Left forelimb (tissue), 1 donor: ENCODE measurements around the gene UPB1.
"Not testable (repeated sequence)": the region's sequence is repeated elsewhere in the genome, so short reads cannot be mapped to it uniquely, and the experiment has no call there.

Source experiments
- DNase-seq: peaks from one replicate; pipeline ENCODE4 v3.0.0-alpha.2; 2018; ENCODE audit warnings: low spot score

UPB1 gene

GRCh38 chr22:24504540-24504939, 9.4 kb downstream of the UPB1 start:
- no peak for DNase-seq

GRCh38 chr22:24504956-24505736, 10.0 kb downstream of the UPB1 start:
- DNase-seq, result no peak

- DNase-seq, result no peak
Observed at GRCh38 chr22:24506802-24507438, 11.8 kb downstream of the UPB1 start.

DNA sequence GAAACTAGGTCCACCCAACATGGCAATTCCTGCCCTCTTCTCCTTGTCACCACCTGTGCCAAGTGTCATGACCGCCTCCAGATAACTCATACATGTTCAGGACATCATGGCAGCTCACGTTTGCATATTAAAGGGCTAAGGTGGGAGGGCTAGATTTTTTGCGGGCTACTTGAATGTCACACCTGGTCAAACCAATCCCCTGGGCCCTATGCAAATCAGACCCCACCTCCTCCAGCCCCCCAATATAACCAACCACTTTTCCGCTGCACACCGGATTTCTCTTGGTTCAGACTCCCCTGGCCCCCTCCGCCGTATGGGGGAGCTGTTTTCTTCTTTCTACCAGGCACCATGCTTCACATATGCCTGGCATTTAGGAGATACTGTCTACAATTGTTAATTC, 12.6 kb downstream of the UPB1 start:
- no peak for DNase-seq

DNA sequence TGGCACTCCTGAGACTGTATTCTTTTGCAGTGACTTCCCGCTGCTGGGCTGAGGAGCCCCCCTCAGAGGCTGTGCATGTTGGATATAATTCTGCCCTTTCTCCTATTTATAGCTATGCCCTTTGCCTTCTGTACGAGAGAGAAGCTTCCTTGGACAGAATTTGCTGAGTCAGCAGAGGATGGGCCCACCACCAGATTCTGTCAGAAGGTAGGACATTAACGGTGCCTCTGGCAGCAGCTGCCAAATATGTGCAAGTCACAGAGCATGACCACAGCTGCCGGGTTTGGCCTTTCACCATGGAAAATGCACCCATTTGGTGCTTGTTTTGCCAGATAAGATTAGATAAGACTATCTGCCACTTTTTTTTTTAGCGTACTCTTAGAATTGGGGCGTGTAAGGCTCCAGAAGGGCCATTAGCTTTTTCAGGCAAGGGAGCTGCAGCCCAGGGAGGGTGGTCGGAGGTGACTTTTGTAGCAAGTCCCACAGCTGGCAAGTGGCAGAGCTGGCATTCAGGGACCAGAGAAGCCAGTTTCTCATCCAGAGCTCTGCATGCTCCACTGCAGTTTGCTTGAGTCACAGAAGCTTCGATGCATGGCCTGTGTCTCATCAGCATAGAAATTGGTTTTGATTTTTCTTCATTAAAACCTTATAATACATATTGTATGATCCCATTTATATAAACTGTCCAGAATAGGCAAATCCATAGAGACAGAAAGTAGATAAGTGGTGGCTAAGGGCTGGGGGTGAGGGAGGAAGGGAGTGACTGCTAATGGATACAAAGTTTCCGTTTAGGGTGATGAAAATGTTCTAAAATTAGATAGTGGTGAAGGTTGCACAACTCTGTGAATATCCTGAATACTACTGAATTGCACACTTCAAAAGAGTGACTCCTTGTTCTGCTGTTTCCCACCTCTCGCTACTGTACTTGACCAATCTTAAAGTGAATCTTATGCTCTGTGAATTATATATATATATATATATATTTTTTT, 15.8 kb downstream of the UPB1 start:
- no peak for DNase-seq

DNA sequence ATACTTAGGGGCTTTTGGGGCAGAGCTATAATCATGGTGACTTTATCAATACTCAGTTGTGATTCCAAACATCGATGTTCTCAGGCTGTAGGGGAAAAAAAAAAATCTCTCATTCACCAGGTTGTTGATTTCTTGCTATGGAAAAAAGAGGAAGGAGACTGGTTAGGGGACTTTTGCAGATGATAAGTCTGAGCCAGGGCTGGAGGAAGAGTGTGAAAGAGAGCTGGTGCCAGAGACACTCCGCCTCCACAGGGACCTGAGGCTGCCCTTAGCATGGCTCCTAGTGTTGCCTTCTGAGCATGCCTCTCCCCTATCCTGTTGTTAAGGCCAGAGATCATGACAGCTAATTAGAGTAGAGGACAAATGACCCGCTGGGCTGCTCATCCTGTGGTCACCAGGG, 16.9 kb downstream of the UPB1 start:
- no peak for DNase-seq

DNA sequence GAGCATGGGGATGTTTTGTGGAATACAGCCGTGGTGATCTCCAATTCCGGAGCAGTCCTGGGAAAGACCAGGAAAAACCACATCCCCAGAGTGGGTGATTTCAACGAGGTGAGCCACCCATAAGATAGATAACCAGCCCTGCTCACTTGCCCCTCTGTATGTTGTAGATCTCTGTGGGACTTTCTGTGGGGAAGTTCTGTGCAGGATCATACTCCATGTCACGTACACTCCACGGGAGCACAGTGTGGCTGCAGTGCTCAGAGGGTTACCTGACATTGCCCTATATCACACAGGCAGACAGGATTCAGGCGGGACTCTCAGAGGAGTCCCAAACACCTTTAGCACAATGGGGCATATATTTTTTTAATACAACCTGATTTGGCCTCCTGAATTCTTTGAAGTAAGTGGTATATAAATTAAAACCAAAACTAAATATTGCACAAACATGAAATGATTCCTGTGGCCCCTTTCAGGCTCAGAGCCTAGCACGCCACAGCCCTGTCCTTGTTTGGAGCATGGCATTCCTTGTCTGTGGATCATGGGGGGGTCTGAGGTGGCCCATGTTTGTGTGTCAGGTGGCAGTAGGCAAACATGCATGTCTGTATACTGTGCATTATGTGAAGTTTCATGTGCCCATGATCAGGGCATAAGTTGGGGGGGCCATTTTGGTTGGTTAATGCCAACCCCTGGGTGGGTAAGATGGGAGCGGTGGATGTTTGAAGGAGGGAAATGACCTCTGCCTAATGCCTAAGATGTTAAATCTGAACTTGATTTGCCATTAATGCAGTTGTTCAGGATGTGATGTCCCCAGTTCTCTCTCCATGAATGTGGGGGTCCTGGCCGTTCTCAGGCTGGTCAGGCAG, 18.5 kb downstream of the UPB1 start:
- no peak for DNase-seq

DNA sequence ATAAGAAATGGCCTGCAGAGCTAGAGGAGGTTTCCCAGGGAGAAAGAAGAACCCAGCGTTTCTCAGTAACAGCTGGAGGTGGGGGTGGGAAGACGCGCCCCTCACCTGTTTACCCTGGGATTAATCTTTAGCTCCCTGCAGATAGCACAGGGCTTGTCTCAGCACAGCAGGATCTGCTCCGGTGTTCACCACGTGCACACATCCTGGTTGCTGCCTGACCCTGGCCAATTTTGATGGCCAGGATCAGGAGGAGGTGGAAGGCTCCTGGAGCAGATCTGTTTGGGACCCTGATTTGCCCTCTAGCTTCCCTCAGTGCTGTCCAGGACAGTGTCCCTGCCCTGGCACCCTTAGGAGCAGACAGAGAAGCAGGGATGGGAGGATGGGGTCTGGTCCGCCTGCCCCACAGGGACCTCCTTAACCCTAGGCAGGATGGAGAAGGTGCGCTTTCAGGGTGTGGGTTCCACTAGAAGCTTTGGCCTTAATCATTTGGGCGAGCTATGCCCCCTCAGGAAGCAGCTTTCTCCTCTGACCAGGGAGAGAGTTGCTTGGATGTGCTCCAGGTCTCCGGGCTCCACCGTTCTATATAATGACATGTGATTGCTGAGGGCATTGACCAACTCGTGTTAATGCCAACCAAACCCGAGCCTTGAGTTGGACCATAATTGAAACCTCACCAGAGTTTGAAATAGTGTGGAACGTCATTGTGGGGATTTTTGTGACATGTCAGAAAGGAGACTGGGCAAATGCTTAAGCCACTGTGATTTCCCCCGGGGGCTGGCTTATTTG, 19.3 kb downstream of the UPB1 start:
- DNase-seq, result no peak

DNA sequence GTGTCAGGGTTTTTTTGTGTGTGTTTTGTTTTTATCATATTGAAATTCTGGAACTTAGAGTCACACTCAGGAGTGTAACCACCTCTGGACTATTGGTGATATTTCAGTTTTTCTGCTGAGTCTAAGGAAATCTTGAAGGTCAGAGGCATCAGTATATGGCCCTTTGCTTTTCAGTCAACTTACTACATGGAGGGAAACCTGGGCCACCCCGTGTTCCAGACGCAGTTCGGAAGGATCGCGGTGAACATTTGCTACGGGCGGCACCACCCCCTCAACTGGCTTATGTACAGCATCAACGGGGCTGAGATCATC, 19.9 kb downstream of the UPB1 start:
- DNase-seq, result no peak

- DNase-seq, result no peak
Observed at GRCh38 chr22:24516301-24516737, 21.2 kb downstream of the UPB1 start.

GRCh38 chr22:24517446-24517845, 22.3 kb downstream of the UPB1 start:
- DNase-seq, result no peak

- DNase-seq, result no peak
Observed at GRCh38 chr22:24518228-24518627, 23.1 kb downstream of the UPB1 start.

DNA sequence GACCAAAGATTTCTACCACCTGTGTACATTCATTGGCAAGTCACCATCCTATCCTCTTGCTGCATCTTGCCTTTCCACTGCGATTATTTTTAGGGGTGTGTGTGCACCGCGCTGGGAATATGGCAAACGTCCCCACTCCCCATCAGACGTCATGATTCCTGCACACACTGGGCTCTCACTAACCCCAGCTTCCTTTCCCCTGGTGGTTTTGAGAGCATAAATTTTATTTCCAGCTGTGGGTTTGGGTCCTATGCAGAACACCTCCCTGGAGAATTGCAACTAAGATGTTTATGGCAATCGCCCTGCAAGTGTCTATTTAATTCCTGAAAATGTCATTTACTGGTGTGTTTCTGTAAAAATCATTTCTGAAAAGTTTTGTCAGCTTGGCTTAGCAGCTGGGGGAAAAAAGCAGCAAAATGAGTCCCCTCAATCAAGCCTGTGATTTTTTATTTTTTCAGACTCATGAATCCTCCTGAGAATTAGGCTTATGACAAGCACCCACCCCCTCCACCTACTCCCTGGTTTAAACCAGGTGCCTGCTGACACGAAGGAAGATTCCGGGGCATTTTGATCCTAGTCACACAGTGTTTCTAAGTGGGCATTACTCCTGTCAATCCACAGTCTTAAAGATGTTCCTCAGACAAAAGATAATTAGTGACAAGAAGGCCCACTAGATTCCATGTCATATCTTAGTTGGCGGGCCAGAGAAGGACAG, 23.8 kb downstream of the UPB1 start:
- DNase-seq, result no peak

GRCh38 chr22:24519496-24519895, 24.4 kb downstream of the UPB1 start:
- no peak for DNase-seq

DNA sequence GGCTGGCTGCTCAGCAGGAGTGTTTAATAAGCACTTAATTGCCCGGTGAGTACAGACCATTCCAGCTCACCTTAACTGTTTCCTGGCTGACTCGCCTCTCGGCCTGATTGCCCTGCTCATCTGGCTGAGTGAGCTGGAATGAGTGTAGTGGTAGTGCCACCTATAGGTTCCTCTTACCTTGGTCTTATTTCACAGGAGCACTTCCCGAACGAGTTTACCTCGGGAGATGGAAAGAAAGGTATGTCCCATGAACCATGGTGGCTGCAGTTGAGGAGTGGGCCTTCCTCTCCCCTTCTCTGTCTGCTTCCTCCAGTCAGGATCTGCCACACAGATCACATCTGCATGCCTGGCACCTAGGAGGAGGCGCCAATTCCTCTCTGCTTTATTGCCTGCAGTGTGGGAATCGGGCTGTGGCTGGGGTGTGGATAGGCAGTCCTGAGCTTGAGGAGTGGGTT, 26.7 kb downstream of the UPB1 start:
- no peak for DNase-seq

- no peak for DNase-seq
Observed at GRCh38 chr22:24523873-24524272, 28.7 kb downstream of the UPB1 start.

DNA sequence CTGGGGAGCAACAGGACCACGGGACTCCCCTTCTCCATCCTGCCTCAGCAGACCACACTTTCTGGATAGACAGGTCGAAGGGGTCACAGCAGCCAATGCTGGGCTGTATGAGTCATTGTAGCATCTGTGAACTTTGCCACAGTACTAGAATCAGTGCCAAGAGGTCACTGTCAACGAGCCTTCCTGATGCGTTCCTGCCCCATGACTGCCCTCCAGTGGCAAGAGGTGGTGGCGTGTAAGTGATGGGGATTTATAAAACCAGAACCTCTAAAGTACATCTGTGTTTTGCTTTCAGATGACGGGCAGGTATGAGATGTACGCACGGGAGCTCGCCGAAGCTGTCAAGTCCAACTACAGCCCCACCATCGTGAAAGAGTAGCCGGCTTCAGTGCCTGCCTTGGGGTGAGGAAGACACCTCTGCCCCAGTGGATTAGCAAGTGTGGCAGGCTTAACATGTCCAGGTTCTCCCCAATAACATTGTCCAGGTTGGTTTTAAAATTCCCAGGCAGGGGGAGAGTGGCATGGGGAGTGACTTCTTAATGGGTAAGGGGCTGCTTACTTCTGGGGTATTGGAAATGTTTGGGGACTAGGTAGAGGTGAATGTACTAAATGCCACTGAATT, 30.4 kb downstream of the UPB1 start:
- DNase-seq, result no peak

- DNase-seq, result no peak
Observed at GRCh38 chr22:24526191-24526590, 31.1 kb downstream of the UPB1 start.

- DNase-seq, result no peak
Observed at GRCh38 chr22:24529898-24530297, 34.8 kb downstream of the UPB1 start.

DNA sequence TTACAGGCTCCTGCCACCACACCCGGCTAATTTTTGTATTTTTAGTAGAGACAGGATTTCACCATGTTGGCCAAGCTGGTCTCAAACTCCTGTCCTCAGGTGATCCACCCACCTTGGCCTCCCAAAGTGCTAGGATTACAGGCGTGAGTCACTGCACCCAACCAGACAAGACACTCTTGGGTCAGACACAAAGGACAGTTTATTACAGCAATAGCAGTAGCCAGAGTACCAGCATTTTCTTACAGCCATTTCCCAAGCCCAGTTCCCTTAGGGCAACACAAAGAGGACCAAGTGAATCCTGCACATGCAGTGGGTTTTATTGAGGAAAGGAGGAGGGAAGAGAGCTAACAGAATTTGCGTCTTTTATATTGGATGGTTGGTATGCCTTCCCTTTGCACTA, 35.8 kb downstream of the UPB1 start:
- DNase-seq, result not testable (repeated sequence)
